GM18520 (cell line): ENCODE measurements around the gene LMOD1.
"Not testable (repeated sequence)": the region's sequence is repeated elsewhere in the genome, so short reads cannot be mapped to it uniquely, and the experiment has no call there.

Source experiments
- ATAC-seq: cut with Tn5 transposase; IDR thresholded peaks from one replicate; pipeline ENCODE4 v1.9.1; 2021; ENCODE audit not compliant: unreplicated experiment

The LMOD1 gene

GRCh38 chr1:201949491-201949890 lies 3.1 kb upstream of the LMOD1 start:
- no peak for ATAC-seq

GRCh38 chr1:201947697-201948008 lies 1.3 kb upstream of the LMOD1 start:
- ATAC-seq = no peak

DNA sequence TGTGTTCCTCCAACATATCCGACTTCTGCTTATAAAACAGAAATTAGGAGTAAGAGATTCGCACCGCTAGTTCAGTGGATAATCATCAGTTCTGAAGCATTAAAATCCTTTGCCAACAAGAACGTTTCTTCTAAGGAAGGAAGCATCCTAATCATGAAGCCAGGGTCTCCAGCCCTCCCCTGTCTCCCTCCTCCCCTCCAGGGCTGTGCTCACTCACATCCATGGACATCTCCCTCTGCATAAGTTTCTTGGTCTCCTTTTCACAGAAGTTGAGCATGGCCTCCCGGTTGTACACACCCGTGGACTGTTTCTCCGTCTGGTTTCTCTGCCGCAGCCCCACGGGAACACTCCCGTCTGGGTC lies 505 bp downstream of the LMOD1 start:
- ATAC-seq = no peak

DNA sequence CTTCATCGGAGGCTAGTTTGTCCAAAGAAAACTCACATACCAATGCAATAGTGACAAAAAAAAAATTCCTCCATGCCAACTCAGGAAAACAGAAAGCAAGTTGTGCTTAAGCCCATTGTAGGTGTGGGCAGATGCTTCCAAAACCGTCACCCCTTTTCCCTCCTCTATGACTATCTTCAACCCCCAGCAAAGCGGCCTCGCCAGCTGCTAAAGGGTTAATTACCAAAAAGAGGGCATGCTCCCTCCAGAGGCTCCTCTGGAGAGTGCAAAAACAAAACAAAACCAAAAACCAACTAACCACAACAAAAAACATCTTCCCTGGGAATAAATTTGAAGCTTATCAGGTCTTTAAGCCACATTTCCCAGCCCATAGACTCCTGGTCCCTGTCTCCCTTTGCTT lies 1.2 kb downstream of the LMOD1 start:
- ATAC-seq = no peak

GRCh38 chr1:201944639-201945038 lies 1.7 kb downstream of the LMOD1 start:
- ATAC-seq = no peak

- ATAC-seq = no peak
Measured at GRCh38 chr1:201944002-201944401, 2.3 kb downstream of the LMOD1 start.

DNA sequence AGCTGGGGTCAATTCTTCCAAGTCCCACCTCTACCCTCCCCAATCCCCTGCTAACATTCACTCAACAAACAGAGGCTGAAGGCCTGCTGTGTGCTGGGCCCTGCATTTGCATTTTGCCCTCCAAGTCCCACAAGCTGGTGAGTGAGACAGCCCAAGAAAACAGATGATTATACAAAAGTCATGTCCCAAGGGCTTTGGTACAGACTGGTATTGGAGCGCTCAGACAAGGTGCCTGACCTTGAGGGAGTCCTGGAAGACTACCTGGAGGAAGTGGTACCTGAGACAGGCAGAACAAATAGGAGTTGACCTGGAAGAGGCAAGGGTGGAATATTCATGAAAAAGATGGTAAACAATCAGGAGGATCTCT lies 4.2 kb downstream of the LMOD1 start:
- ATAC-seq = no peak

GRCh38 chr1:201941420-201942128 lies 4.8 kb downstream of the LMOD1 start:
- ATAC-seq = no peak

- not testable (repeated sequence) for ATAC-seq
Measured at GRCh38 chr1:201940316-201940715, 6.0 kb downstream of the LMOD1 start.

DNA sequence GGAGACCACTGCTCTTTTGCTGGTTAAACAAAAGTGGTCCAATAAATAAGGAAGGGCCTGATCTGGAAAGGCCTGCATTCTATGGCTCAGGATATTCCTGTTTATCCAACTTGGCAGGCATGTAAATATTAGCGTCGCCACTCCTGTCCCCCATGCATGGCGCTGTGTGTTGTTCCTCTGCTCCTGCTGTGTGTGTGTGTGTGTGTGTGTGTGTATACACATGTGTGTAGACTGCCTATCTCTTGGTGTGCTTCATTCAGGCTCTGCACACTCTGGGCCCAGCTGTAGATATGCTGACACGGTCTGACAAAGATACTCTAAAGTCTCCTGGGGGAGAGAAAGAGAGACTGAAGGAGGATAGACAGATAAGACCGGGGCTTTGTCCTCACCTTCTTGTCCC lies 6.8 kb downstream of the LMOD1 start:
- no peak for ATAC-seq

DNA sequence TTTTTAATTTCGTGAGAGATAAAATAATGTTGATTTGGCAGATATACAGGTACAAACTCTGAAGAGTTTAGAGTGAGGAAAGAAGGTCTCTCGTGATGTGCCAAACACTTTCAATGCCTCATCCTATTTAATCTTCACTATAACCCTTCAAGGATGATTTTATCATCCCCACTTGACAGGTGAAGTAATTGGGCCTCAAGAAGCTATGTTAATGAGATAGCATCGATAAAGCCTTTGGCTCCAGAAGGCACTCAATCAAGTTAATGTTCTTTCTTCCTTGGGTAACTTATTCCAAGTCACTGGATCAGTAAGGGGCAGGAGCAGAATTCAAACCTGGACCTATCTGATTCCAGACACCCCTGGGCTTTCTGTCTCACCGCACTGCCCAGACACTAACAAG lies 7.2 kb downstream of the LMOD1 start:
- no peak for ATAC-seq

- ATAC-seq = no peak
Measured at GRCh38 chr1:201938440-201939035, 7.8 kb downstream of the LMOD1 start.

GRCh38 chr1:201937624-201938213 lies 8.6 kb downstream of the LMOD1 start:
- ATAC-seq = no peak

- no peak for ATAC-seq
Measured at GRCh38 chr1:201933840-201934430, 12.4 kb downstream of the LMOD1 start.

- no peak for ATAC-seq
Measured at GRCh38 chr1:201930803-201931202, 15.5 kb downstream of the LMOD1 start.

DNA sequence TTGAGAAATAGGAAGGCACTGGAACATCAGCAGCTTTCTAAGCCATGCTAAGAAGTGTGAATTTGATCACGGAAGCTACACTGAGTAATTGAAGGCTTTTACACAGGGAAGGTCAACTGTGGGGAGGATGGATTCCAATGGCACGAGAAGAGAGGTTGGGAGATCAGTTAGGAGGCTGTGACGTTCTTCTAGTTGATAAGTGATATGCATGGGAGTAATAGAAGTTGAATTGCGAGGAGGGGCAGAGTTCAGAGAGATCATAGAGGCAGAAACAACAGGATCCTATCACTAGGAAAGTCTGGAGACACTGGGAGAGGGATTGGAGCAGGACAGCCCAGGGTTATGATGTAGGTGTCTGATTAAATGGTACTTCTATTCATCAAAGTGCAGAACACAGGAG lies 16.2 kb downstream of the LMOD1 start:
- ATAC-seq = no peak

GRCh38 chr1:201928266-201928665 lies 18.1 kb downstream of the LMOD1 start:
- ATAC-seq = no peak

DNA sequence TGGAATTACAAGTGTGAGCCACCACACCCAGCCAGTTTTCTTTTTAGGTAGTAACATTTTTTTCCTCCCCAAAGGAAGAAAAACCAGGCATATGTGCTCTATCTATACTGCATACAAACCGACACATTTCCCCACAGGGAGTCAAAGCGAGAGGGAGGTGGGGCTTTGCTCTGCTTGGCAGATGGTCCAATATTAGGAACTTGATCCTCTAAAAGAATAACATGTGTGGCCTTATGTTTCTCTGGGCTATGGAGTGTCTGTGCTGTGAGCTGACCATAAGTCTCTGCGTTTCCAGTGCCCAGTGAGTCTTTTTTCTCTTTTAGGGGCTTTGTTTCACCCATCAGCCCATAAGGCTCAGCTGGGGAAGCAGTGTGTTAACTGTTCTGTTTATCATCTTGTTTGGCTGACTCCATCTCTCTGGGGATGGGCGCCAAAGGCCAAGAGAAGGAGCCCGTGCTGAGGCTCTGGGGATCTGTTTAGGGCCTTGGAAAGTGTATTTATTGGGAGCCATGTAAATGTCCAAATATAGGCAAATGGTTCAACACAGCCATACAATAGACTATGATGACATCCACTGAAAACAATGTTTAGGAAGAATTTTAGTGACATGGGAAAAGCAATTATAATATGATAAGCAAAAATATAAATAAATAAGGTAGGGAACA lies 20.2 kb downstream of the LMOD1 start:
- ATAC-seq = no peak

- no peak for ATAC-seq
Measured at GRCh38 chr1:201925301-201925567, 21.1 kb downstream of the LMOD1 start.

- ATAC-seq = no peak
Measured at GRCh38 chr1:201921952-201922558, 24.3 kb downstream of the LMOD1 start.

GRCh38 chr1:201918343-201918742 lies 28.0 kb downstream of the LMOD1 start:
- ATAC-seq = no peak
